ENCODE results near the gene PARN. TPM values are rescaled to one million over a fixed set of nuclear protein-coding genes. Genes with fewer than 3 reads are reported as not detected.

Gene PARN
- total RNA-seq, 5 donors from 2014 or later (not counting 1 experiment from before 2014, with no cell fraction given) = 34.4 to 42.7 (median 38.4) TPM

- no peaks in the 10 kb centered on the region for H3K36me3 ChIP-seq (ENCODE audit: control insufficient read depth in 2 of 2, extremely low read depth in 1 of 2, insufficient read depth in 1 of 2, low read length in 1 of 2)
- no peak overlapping the region for H3K27ac ChIP-seq (ENCODE audit: low read length)
- Mint-ChIP-seq H3K36me3 (peaks cover 16% of the 10 kb centered on the region), H3K4me1 (peaks cover 55 to 69% (median 67%) of the 10 kb centered on the region in 3 donors), H3K27ac (peak overlapping the region; percentile 28 to 56), H3K9me3 (no peaks in the 10 kb centered on the region), H3K4me3 (no peak overlapping the region), H3K27me3 (no peaks in the 10 kb centered on the region)
- no peaks in the 10 kb centered on the region for H3K9me3 ChIP-seq
- DNase-seq (no peak), ATAC-seq (replicated peaks in 1 of 4) (no peak)
- H3K4me3 ChIP-seq (ENCODE audit: control insufficient read depth in 1 of 2, extremely low read depth in 1 of 2, low read length in 1 of 2) = no peak overlapping the region
- no peaks in the 10 kb centered on the region for H3K27me3 ChIP-seq (replicated peaks in 1 of 2; ENCODE audit: control insufficient read depth in 2 of 2, extremely low read depth in 1 of 2, insufficient read depth in 2 of 2, low read length in 1 of 2)
- H3K4me1 ChIP-seq (ENCODE audit: control insufficient read depth in 1 of 2, extremely low read depth in 1 of 2, insufficient read depth in 2 of 2, low read length in 2 of 2) = peaks cover 6% of the 10 kb centered on the region in 2 experiments
- ChIA-PET POLR2A (no interaction called here), CTCF (no interaction called here)
- WGBS (ENCODE audit: insufficient coverage) = no CpG with 5 or more reads among the region's 2 CpGs
These were observed 137.4 kb downstream of the PARN start for GRCh38 chr16:14492614-14493013.

GRCh38 chr16:14491861-14492529 lies 138.1 kb downstream of the PARN start:
- ATAC-seq (replicated peaks in 1 of 4) = no peak
- Histone ChIP-seq H3K9me3 (no peaks in the 10 kb centered on the region), H3K27me3 (replicated peaks in 1 of 2; ENCODE audit: control insufficient read depth in 2 of 2, extremely low read depth in 1 of 2, insufficient read depth in 2 of 2, low read length in 1 of 2) (no peaks in the 10 kb centered on the region), H3K4me1 (ENCODE audit: control insufficient read depth in 1 of 2, extremely low read depth in 1 of 2, insufficient read depth in 2 of 2, low read length in 2 of 2) (peaks cover 8 to 9% of the 10 kb centered on the region in 2 experiments), H3K4me3 (ENCODE audit: control insufficient read depth in 1 of 2, extremely low read depth in 1 of 2, low read length in 1 of 2) (no peak overlapping the region), H3K36me3 (ENCODE audit: control insufficient read depth in 2 of 2, extremely low read depth in 1 of 2, insufficient read depth in 1 of 2, low read length in 1 of 2) (no peaks in the 10 kb centered on the region), H3K27ac (ENCODE audit: low read length) (no peak overlapping the region)
- CTCF ChIA-PET = interaction anchor here in 1 of 2 donors (0.6 kb wide), 1 partner anchor 191 kb away, joined by 3 read pairs; no protein-coding TSS in a partner anchor
- Mint-ChIP-seq H3K36me3 (peaks cover 16% of the 10 kb centered on the region), H3K4me1 (peaks cover 56 to 71% (median 67%) of the 10 kb centered on the region in 3 donors), H3K4me3 (no peak overlapping the region), H3K9me3 (no peaks in the 10 kb centered on the region), H3K27ac (peak overlapping the region; percentile 28 to 56), H3K27me3 (no peaks in the 10 kb centered on the region)
- 98% methylated on average over 4 of the region's 11 CpGs for WGBS (ENCODE audit: insufficient coverage)
- POLR2A ChIA-PET = no interaction called here
- no peak for DNase-seq

- no peak for ATAC-seq (replicated peaks in 1 of 4)
- no CpG with 5 or more reads among the region's 4 CpGs for WGBS (ENCODE audit: insufficient coverage)
These were observed 139.8 kb downstream of the PARN start for GRCh38 chr16:14490235-14490634.

GRCh38 chr16:14489460-14489859 lies 140.6 kb downstream of the PARN start:
- Histone ChIP-seq H3K4me3 (ENCODE audit: control insufficient read depth in 1 of 2, extremely low read depth in 1 of 2, low read length in 1 of 2) (no peak overlapping the region), H3K36me3 (ENCODE audit: control insufficient read depth in 2 of 2, extremely low read depth in 1 of 2, insufficient read depth in 1 of 2, low read length in 1 of 2) (peaks cover 0 to 5% of the 10 kb centered on the region in 2 donors), H3K4me1 (ENCODE audit: control insufficient read depth in 1 of 2, extremely low read depth in 1 of 2, insufficient read depth in 2 of 2, low read length in 2 of 2) (peaks cover 8 to 9% of the 10 kb centered on the region in 2 experiments), H3K9me3 (no peaks in the 10 kb centered on the region), H3K27ac (ENCODE audit: low read length) (no peak overlapping the region), H3K27me3 (replicated peaks in 1 of 2; ENCODE audit: control insufficient read depth in 2 of 2, extremely low read depth in 1 of 2, insufficient read depth in 2 of 2, low read length in 1 of 2) (no peaks in the 10 kb centered on the region)
- Mint-ChIP-seq H3K4me1 (peaks cover 49 to 58% (median 50%) of the 10 kb centered on the region in 3 donors), H3K9me3 (no peaks in the 10 kb centered on the region), H3K36me3 (peaks cover 10% of the 10 kb centered on the region), H3K27ac (no peak overlapping the region), H3K4me3 (no peak overlapping the region), H3K27me3 (no peaks in the 10 kb centered on the region)
- DNase-seq (peak in 2 of 35 experiments; percentile 8 to 10), ATAC-seq (replicated peaks in 1 of 4) (no peak)
- WGBS (ENCODE audit: insufficient coverage) = 94% methylated on average over 4 of the region's 4 CpGs
- POLR2A ChIA-PET = no interaction called here
- CTCF ChIA-PET = no interaction called here

More at GRCh38 chr16:14490235-14490634, 139.8 kb downstream of the PARN start:
- Histone ChIP-seq H3K4me1 (ENCODE audit: control insufficient read depth in 1 of 2, extremely low read depth in 1 of 2, insufficient read depth in 2 of 2, low read length in 2 of 2) (peaks cover 8 to 9% of the 10 kb centered on the region in 2 experiments), H3K27ac (ENCODE audit: low read length) (no peak overlapping the region), H3K27me3 (replicated peaks in 1 of 2; ENCODE audit: control insufficient read depth in 2 of 2, extremely low read depth in 1 of 2, insufficient read depth in 2 of 2, low read length in 1 of 2) (no peaks in the 10 kb centered on the region), H3K9me3 (no peaks in the 10 kb centered on the region), H3K36me3 (ENCODE audit: control insufficient read depth in 2 of 2, extremely low read depth in 1 of 2, insufficient read depth in 1 of 2, low read length in 1 of 2) (peaks cover 0 to 3% of the 10 kb centered on the region in 2 donors), H3K4me3 (ENCODE audit: control insufficient read depth in 1 of 2, extremely low read depth in 1 of 2, low read length in 1 of 2) (no peak overlapping the region)
- Mint-ChIP-seq H3K9me3 (no peaks in the 10 kb centered on the region), H3K27me3 (no peaks in the 10 kb centered on the region), H3K36me3 (peaks cover 12% of the 10 kb centered on the region), H3K4me1 (peaks cover 54 to 66% (median 55%) of the 10 kb centered on the region in 3 donors), H3K4me3 (no peak overlapping the region), H3K27ac (no peak overlapping the region)
- CTCF ChIA-PET = no interaction called here
- no peak for DNase-seq
- POLR2A ChIA-PET = no interaction called here

- WGBS (ENCODE audit: insufficient coverage) = no CpG with 5 or more reads among the region's 3 CpGs
- Histone ChIP-seq H3K27ac (ENCODE audit: low read length) (no peak overlapping the region), H3K4me1 (ENCODE audit: control insufficient read depth in 1 of 2, extremely low read depth in 1 of 2, insufficient read depth in 2 of 2, low read length in 2 of 2) (peaks cover 8 to 9% of the 10 kb centered on the region in 2 experiments), H3K9me3 (no peaks in the 10 kb centered on the region), H3K4me3 (ENCODE audit: control insufficient read depth in 1 of 2, extremely low read depth in 1 of 2, low read length in 1 of 2) (peak overlapping the region in 1 of 2 donors; percentile 7), H3K27me3 (replicated peaks in 1 of 2; ENCODE audit: control insufficient read depth in 2 of 2, extremely low read depth in 1 of 2, insufficient read depth in 2 of 2, low read length in 1 of 2) (no peaks in the 10 kb centered on the region), H3K36me3 (ENCODE audit: control insufficient read depth in 2 of 2, extremely low read depth in 1 of 2, insufficient read depth in 1 of 2, low read length in 1 of 2) (peaks cover 0 to 12% of the 10 kb centered on the region in 2 donors)
- ATAC-seq (replicated peaks in 1 of 4) (peak; percentile 75 to 86 (median 82)), DNase-seq (peak in 8 of 35 experiments; percentile 2 to 31 (median 8))
- H3K36me3 Mint-ChIP-seq = peaks cover 16% of the 10 kb centered on the region
- peaks cover 31 to 39% (median 32%) of the 10 kb centered on the region in 3 donors for H3K4me1 Mint-ChIP-seq
- CTCF ChIA-PET = no interaction called here
- H3K27me3 Mint-ChIP-seq = no peaks in the 10 kb centered on the region
- no peaks in the 10 kb centered on the region for H3K9me3 Mint-ChIP-seq
- POLR2A ChIA-PET = no interaction called here
- peak overlapping the region; percentile 18 to 37 for H3K27ac Mint-ChIP-seq
- peak overlapping the region in 2 of 3 donors; percentile 7 to 53 for H3K4me3 Mint-ChIP-seq
These were observed 142.5 kb downstream of the PARN start for GRCh38 chr16:14487579-14487978.

GRCh38 chr16:14486520-14487303 lies 143.3 kb downstream of the PARN start:
- no peak overlapping the region for H3K27ac Mint-ChIP-seq

More at GRCh38 chr16:14486520-14487303, 143.3 kb downstream of the PARN start:
- no peak for ATAC-seq (replicated peaks in 1 of 4)
- Histone ChIP-seq H3K4me3 (ENCODE audit: control insufficient read depth in 1 of 2, extremely low read depth in 1 of 2, low read length in 1 of 2) (no peak overlapping the region), H3K27me3 (replicated peaks in 1 of 2; ENCODE audit: control insufficient read depth in 2 of 2, extremely low read depth in 1 of 2, insufficient read depth in 2 of 2, low read length in 1 of 2) (no peaks in the 10 kb centered on the region), H3K36me3 (ENCODE audit: control insufficient read depth in 2 of 2, extremely low read depth in 1 of 2, insufficient read depth in 1 of 2, low read length in 1 of 2) (peaks cover 0 to 21% of the 10 kb centered on the region in 2 donors), H3K9me3 (no peaks in the 10 kb centered on the region), H3K27ac (ENCODE audit: low read length) (no peak overlapping the region), H3K4me1 (ENCODE audit: control insufficient read depth in 1 of 2, extremely low read depth in 1 of 2, insufficient read depth in 2 of 2, low read length in 2 of 2) (peaks cover 2 to 9% of the 10 kb centered on the region in 2 experiments)
- POLR2A ChIA-PET = no interaction called here
- peaks cover 22 to 31% (median 23%) of the 10 kb centered on the region in 3 donors for H3K4me1 Mint-ChIP-seq
- DNase-seq = no peak
- 92% methylated on average over 14 of the region's 20 CpGs for WGBS (ENCODE audit: insufficient coverage)
- CTCF ChIA-PET = interaction anchor here in 1 of 2 donors (0.6 kb wide), 1 partner anchor 145 kb away, joined by 11 read pairs; no protein-coding TSS in a partner anchor
- H3K9me3 Mint-ChIP-seq = no peaks in the 10 kb centered on the region
- H3K4me3 Mint-ChIP-seq = no peak overlapping the region
- peaks cover 24% of the 10 kb centered on the region for H3K36me3 Mint-ChIP-seq
- no peaks in the 10 kb centered on the region for H3K27me3 Mint-ChIP-seq

Measured in T-cell (primary cell).